RWPE2 (cell line): Measurements from ENCODE around the gene NANOS3.

ENCODE experiments used
- ATAC-seq: fragments of 200-7000 bp; cut with Tn5 transposase; 3 replicates; pipeline ENCODE4 v1.9.1; 2021; ENCODE audit warnings: low read depth
- DNase-seq: peaks from one replicate; pipeline ENCODE4 v3.0.0-alpha.2; 2020; ENCODE audit warnings: low spot score
- H3K27ac ChIP-seq: fragments of 450-650 bp; 2 replicates; pipeline ENCODE4 v1.5.1; 2017; ENCODE audit warnings: mild to moderate bottlenecking; ENCODE audit not compliant: poor library complexity, severe bottlenecking
- H3K27me3 ChIP-seq: fragments of 250-450 bp; sonication (Bioruptor Pico); 2 replicates; pipeline ENCODE4 v1.5.1; 2021; ENCODE audit warnings: mild to moderate bottlenecking, moderate library complexity; ENCODE audit not compliant: insufficient read depth, poor library complexity, severe bottlenecking
- H3K36me3 ChIP-seq: fragments of 250-450 bp; sonication (Bioruptor Pico); 2 replicates; pipeline ENCODE4 v1.5.1; 2020; ENCODE audit warnings: low read depth, mild to moderate bottlenecking, moderate library complexity
- H3K4me1 ChIP-seq: fragments of 250-450 bp; sonication (Bioruptor Pico); 2 replicates; pipeline ENCODE4 v1.5.1; 2021; ENCODE audit warnings: mild to moderate bottlenecking, moderate library complexity; ENCODE audit not compliant: insufficient read depth, poor library complexity, severe bottlenecking
- H3K4me3 ChIP-seq: fragments of 250-450 bp; sonication (Bioruptor Pico); 2 replicates; pipeline ENCODE4 v1.5.1; 2021; ENCODE audit warnings: mild to moderate bottlenecking, moderate library complexity; ENCODE audit not compliant: severe bottlenecking
- H3K9me3 ChIP-seq: fragments of 250-450 bp; sonication (Bioruptor Pico); 2 replicates; pipeline ENCODE4 v1.5.1; 2021; ENCODE audit warnings: mild to moderate bottlenecking, moderate library complexity; ENCODE audit not compliant: severe bottlenecking
- TF ChIP-seq, protein P1 (sequence below): fragments of 450-650 bp; IDR thresholded peaks from one replicate; pipeline ENCODE4 v1.5.1; 2017; ENCODE audit warnings: mild to moderate bottlenecking, moderate library complexity; ENCODE audit not compliant: poor library complexity, severe bottlenecking

Gene NANOS3

DNA sequence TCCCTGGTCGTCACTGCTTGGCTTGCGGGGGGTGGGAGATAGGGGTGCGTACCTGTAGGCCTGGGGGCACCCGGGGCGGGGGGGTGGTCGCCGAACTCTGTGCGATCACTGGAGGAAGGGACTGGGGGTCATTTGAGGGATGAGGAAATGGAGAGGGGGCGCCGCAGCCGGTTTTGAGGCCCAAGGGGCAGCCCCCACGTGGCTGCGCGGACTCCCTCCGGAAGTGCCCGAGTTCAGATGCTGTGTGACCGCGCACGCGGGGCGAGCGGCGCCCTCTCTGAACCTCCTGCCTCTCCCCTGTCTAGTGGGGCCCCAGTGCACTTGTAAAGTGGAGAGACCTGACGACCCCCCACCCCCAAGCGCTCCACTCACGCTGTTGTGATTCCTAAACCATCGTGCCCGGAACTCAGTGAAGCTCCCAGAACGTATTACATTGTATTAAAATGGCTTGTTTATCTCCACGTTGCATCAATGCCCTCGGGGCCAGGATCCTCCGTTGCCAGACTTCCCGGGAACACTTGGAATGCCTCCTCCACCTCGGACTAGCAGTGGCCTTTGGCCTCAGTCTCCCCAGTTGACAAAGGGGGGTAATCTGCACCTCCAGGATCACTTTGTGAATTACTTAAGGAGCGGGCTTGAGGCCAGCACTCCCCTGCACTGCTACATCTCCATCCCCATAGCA, 3.0 kb upstream of the NANOS3 start:
- TF ChIP-seq, protein P1, sequence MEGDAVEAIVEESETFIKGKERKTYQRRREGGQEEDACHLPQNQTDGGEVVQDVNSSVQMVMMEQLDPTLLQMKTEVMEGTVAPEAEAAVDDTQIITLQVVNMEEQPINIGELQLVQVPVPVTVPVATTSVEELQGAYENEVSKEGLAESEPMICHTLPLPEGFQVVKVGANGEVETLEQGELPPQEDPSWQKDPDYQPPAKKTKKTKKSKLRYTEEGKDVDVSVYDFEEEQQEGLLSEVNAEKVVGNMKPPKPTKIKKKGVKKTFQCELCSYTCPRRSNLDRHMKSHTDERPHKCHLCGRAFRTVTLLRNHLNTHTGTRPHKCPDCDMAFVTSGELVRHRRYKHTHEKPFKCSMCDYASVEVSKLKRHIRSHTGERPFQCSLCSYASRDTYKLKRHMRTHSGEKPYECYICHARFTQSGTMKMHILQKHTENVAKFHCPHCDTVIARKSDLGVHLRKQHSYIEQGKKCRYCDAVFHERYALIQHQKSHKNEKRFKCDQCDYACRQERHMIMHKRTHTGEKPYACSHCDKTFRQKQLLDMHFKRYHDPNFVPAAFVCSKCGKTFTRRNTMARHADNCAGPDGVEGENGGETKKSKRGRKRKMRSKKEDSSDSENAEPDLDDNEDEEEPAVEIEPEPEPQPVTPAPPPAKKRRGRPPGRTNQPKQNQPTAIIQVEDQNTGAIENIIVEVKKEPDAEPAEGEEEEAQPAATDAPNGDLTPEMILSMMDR = no peak

DNA sequence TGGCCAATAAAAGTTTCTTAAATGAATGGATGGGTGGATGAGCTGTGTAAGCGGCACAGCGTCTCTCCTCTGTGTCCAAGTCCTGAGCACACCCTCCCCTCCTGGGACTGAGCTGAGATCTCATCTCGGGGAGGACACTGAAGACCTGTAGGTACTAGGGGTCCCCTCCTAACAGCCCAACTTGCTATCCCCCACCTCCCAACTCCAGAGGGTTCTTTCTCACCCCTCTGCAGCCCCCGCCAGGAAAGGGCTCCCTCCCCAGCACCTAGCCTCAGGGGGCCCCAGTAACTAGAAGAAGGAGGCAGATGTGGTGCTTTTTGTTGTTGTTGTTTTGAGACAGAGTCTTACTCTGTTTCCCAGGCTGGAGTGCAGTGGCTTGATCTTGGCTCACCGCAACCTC, 1.1 kb upstream of the NANOS3 start:
- Histone ChIP-seq H3K4me3 (no peak overlapping the region), H3K9me3 (no peaks in the 10 kb centered on the region), H3K27ac (no peak overlapping the region), H3K36me3 (no peaks in the 10 kb centered on the region), H3K27me3 (no peaks in the 10 kb centered on the region), H3K4me1 (peaks cover 5% of the 10 kb centered on the region)
- DNase-seq (no peak), ATAC-seq (no peak)
- TF ChIP-seq, protein P1 = no peak

More for the DNA sequence above, 3.0 kb upstream of the NANOS3 start:
- no peaks in the 10 kb centered on the region for H3K27me3 ChIP-seq
- no peaks in the 10 kb centered on the region for H3K4me1 ChIP-seq
- no peaks in the 10 kb centered on the region for H3K9me3 ChIP-seq
- ATAC-seq = no peak
- no peaks in the 10 kb centered on the region for H3K36me3 ChIP-seq
- H3K4me3 ChIP-seq = no peak overlapping the region
- DNase-seq = no peak
- no peak overlapping the region for H3K27ac ChIP-seq

DNA sequence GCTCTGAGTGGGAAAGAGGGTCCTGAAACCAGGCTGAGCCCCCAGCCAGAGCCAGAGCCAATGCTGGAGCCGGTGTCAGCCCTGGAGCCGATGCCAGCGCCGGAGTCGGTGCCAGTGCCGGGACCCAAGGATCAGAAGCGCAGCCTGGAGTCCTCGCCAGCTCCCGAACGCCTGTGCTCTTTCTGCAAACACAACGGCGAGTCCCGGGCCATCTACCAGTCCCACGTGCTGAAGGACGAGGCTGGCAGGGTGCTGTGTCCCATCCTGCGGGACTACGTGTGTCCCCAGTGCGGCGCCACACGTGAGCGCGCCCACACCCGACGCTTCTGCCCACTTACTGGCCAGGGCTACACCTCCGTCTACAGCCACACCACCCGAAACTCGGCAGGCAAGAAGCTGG, 369 bp downstream of the NANOS3 start:
- Histone ChIP-seq H3K4me1 (peaks cover 5% of the 10 kb centered on the region), H3K27ac (no peak overlapping the region), H3K9me3 (no peaks in the 10 kb centered on the region), H3K4me3 (no peak overlapping the region), H3K36me3 (no peaks in the 10 kb centered on the region), H3K27me3 (no peaks in the 10 kb centered on the region)
- ATAC-seq = no peak
- DNase-seq = no peak
- TF ChIP-seq, protein P1 = no peak

DNA sequence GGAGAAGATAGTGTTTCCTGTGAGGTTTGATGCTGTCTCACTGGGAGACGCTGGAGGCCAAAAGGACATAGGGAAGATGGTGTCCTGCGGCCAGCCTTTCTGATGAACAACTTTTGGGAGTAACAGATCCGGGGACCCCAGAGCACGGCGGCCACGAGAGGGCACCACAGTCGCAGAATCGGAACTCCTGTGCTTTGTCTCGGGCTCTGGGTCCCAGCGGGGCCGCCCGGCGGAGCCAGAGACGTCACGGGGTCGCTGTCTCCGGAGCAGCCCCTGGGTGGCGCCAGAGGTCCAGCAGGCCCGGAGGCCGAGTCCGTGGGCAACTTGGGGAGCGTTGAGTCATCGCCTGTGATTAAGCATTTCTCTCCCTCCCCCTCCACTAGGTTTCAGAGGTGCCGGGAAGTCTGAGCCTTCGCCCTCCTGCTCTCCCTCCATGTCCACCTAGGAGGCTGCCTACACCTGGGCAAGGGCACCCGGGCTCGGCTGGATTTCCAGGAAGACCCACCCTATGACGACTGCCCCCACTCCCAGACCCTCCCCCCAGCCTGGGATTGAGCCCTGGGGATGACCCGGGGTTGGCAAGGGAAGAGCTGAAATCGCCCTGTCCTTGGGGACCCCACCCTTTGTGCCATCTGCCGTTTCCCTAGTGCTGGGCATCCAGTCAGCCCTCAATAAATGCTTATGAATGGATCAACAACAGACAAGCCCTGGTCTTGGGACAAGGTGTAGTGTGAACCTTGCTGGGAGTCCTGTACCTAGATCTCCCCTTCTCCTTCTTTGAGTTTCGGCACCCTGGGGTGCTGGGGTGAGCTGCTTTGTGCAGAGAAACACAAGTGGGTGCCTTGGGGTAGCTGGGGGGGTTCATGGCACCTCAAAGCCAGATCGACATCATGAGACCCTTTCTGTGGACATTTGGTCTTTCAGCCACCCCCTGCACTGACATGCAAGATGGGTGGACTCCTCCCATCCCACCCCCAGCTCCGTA, 3.4 kb downstream of the NANOS3 start:
- Histone ChIP-seq H3K27me3 (no peaks in the 10 kb centered on the region), H3K4me3 (no peak overlapping the region), H3K4me1 (peaks cover 5% of the 10 kb centered on the region), H3K27ac (peak overlapping the region; percentile 44), H3K36me3 (no peaks in the 10 kb centered on the region), H3K9me3 (no peaks in the 10 kb centered on the region)
- peak; percentile 86 for ATAC-seq
- TF ChIP-seq, protein P1 = peak; percentile 99
- DNase-seq = peak; percentile 93
